WTC11 (cell line): Measurements from ENCODE around the gene UNC13C. TPM values are rescaled to one million over a fixed set of nuclear protein-coding genes. Genes with fewer than 3 reads are reported as not detected.

Experiments used
- ATAC-seq: fragments of 200-7000 bp; cut with Tn5 transposase; 2 replicates; pipeline ENCODE4 v1.10.0; 2021; ENCODE audit warnings: mild to moderate bottlenecking, moderate library complexity
- CTCF ChIA-PET: fragments of 300-600 bp; sonication (Branson Sonifier 250); formaldehyde crosslinking; loops from one replicate; lab custom pipeline; 2021; ENCODE audit warnings: antibody characterized with exemption; lab: Charles Lee
- POLR2A ChIA-PET: fragments of 350-600 bp; sonication (Branson Sonifier 250); formaldehyde crosslinking; loops from one replicate; lab custom pipeline; 2021; ENCODE audit warnings: antibody characterized with exemption; lab: Charles Lee
- DNase-seq: peaks from one replicate; pipeline ENCODE4 v3.0.0; 2021; ENCODE audit warnings: low spot score
- H3K27ac Mint-ChIP-seq: 2 replicates; pipeline ENCODE4 v1.8.0; 2021; ENCODE audit warnings: mixed read lengths
- H3K27me3 Mint-ChIP-seq: 2 replicates; pipeline ENCODE4 v1.8.0; 2021; ENCODE audit warnings: low read depth, mild to moderate bottlenecking, moderate library complexity, mixed read lengths
- H3K36me3 Mint-ChIP-seq: 2 replicates; pipeline ENCODE4 v1.8.0; 2021; ENCODE audit warnings: mixed read lengths
- H3K4me1 Mint-ChIP-seq: 2 replicates; pipeline ENCODE4 v1.8.0; 2022; ENCODE audit warnings: mixed read lengths
- H3K4me3 Mint-ChIP-seq: 2 replicates; pipeline ENCODE4 v1.8.0; 2021; ENCODE audit warnings: mild to moderate bottlenecking, moderate library complexity, mixed read lengths
- H3K9me3 Mint-ChIP-seq: 2 replicates; pipeline ENCODE4 v1.8.0; 2021; ENCODE audit warnings: mixed read lengths
- AFF4 ChIP-seq: sonication (generic); formaldehyde crosslinking; IDR thresholded peaks from 2 replicates; pipeline ENCODE4 v1.8.1; 2023; ENCODE audit warnings: mild to moderate bottlenecking, missing genetic modification reagents, borderline replicate concordance
- CDX4 ChIP-seq: fragments of 250-450 bp; sonication (Bioruptor Pico); IDR thresholded peaks from 2 replicates; pipeline ENCODE4 v1.9.0; 2021; ENCODE audit warnings: moderate library complexity, mild to moderate bottlenecking, inconsistent platforms, borderline replicate concordance
- CREM ChIP-seq: sonication (generic); formaldehyde crosslinking; IDR thresholded peaks from 2 replicates; pipeline ENCODE4 v1.8.1; 2022; ENCODE audit warnings: mild to moderate bottlenecking, missing genetic modification reagents, moderate library complexity
- CTCF ChIP-seq: fragments of 200-600 bp; IDR thresholded peaks from 2 replicates; pipeline ENCODE4 v1.8.0; 2022; ENCODE audit warnings: antibody characterized with exemption
- GABPB1 ChIP-seq: sonication (generic); formaldehyde crosslinking; IDR thresholded peaks from 2 replicates; pipeline ENCODE4 v1.8.1; 2023; ENCODE audit warnings: mild to moderate bottlenecking, missing genetic modification reagents
- MYBL2 ChIP-seq: sonication (generic); formaldehyde crosslinking; IDR thresholded peaks from 2 replicates; pipeline ENCODE4 v1.8.1; 2023; ENCODE audit warnings: mild to moderate bottlenecking, moderate library complexity, missing genetic modification reagents
- NFE2L1 ChIP-seq: sonication (generic); formaldehyde crosslinking; IDR thresholded peaks from 2 replicates; pipeline ENCODE4 v1.8.1; 2023; ENCODE audit warnings: missing genetic modification reagents
- NR2C2 ChIP-seq: sonication (generic); formaldehyde crosslinking; IDR thresholded peaks from 2 replicates; pipeline ENCODE4 v1.8.0; 2022; ENCODE audit warnings: mild to moderate bottlenecking, missing genetic modification reagents
- OVOL2 ChIP-seq: fragments of 250-450 bp; sonication (Bioruptor Pico); IDR thresholded peaks from 2 replicates; pipeline ENCODE4 v1.9.0; 2021; ENCODE audit warnings: mild to moderate bottlenecking, borderline replicate concordance
- PRRX2 ChIP-seq: fragments of 250-450 bp; sonication (Bioruptor Pico); IDR thresholded peaks from 2 replicates; pipeline ENCODE4 v1.8.0; 2021; ENCODE audit warnings: mild to moderate bottlenecking
- SMAD4 ChIP-seq: sonication (generic); formaldehyde crosslinking; IDR thresholded peaks from 2 replicates; pipeline ENCODE4 v1.8.0; 2022; ENCODE audit warnings: mild to moderate bottlenecking, missing genetic modification reagents
- TEAD4 ChIP-seq: sonication (generic); formaldehyde crosslinking; IDR thresholded peaks from 2 replicates; pipeline ENCODE4 v1.8.0; 2022; ENCODE audit warnings: mild to moderate bottlenecking, missing genetic modification reagents
- ZNF138 ChIP-seq: sonication (generic); formaldehyde crosslinking; conservative IDR thresholded peaks from 2 replicates; pipeline ENCODE4 v1.8.1; 2022; ENCODE audit warnings: mild to moderate bottlenecking, moderate library complexity, missing genetic modification reagents
- ZNF232 ChIP-seq: sonication (generic); formaldehyde crosslinking; IDR thresholded peaks from 2 replicates; pipeline ENCODE4 v1.8.0; 2022; ENCODE audit warnings: mild to moderate bottlenecking, missing genetic modification reagents
- ZNF671 ChIP-seq: fragments of 250-450 bp; sonication (Bioruptor Pico); IDR thresholded peaks from 2 replicates; pipeline ENCODE4 v1.8.0; 2021; ENCODE audit warnings: mild to moderate bottlenecking
- total RNA-seq: library from RNA; stranded (reverse); gene quantifications from 3 replicates; pipeline ENCODE4 v1.2.3, GENCODE V29; 2021
- TF ChIP-seq, protein P1 (sequence below): sonication (generic); formaldehyde crosslinking; IDR thresholded peaks from 2 replicates; pipeline ENCODE4 v1.8.1; 2023; ENCODE audit warnings: mild to moderate bottlenecking, missing genetic modification reagents, moderate library complexity
- TF ChIP-seq, protein P2 (sequence below): sonication (generic); formaldehyde crosslinking; conservative IDR thresholded peaks from 2 replicates; pipeline ENCODE4 v1.8.1; 2022; ENCODE audit warnings: mild to moderate bottlenecking, missing genetic modification reagents
- TF ChIP-seq, protein P3 (sequence below): fragments of 250-450 bp; sonication (Bioruptor Pico); IDR thresholded peaks from 2 replicates; pipeline ENCODE4 v1.8.0; 2021; ENCODE audit warnings: mild to moderate bottlenecking

The UNC13C gene
- total RNA-seq, 1 experiment from 2014 or later = 0.07 TPM

DNA sequence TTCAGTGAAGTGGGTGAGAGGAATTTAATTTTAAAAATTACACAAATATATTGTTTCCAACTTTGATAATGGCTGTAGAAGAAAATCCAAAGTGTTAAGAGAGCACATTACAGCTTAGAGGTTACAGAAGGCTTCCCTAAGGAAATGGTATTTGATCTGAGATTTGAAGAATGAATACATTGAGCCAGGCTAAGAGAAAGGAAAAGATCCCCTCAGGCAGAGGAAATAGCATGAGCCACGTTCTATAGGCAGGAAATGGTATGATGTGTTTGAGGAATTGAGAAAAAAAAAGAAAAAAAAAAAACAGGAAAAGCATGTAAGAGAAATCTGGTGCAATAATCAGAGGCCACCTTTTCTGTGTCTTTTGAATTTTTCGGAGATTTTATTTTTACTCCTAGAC is 48.6 kb downstream of the UNC13C start:
- Mint-ChIP-seq H3K36me3 (no peaks in the 10 kb centered on the region; the same call in 1 of the 2 replicates), H3K9me3 (peaks cover 11% of the 10 kb centered on the region), H3K27me3 (no peaks in the 10 kb centered on the region), H3K4me1 (peaks cover 7% of the 10 kb centered on the region), H3K4me3 (no peak overlapping the region), H3K27ac (no peak overlapping the region)
- POLR2A ChIA-PET = no interaction called here
- TF ChIP-seq CREM (CRISPR knock-in tag) (no peak), OVOL2 (CRISPR knock-in tag) (no peak), ZNF232 (no peak), NFE2L1 (CRISPR knock-in tag) (no peak), PRRX2 (CRISPR knock-in tag) (no peak), CDX4 (CRISPR knock-in tag) (no peak), AFF4 (CRISPR knock-in tag) (no peak), SMAD4 (no peak), ZNF138 (no peak), TEAD4 (CRISPR knock-in tag) (no peak), NR2C2 (CRISPR knock-in tag) (no peak), MYBL2 (CRISPR knock-in tag) (no peak), ZNF671 (CRISPR knock-in tag) (no peak)
- TF ChIP-seq, protein P1, sequence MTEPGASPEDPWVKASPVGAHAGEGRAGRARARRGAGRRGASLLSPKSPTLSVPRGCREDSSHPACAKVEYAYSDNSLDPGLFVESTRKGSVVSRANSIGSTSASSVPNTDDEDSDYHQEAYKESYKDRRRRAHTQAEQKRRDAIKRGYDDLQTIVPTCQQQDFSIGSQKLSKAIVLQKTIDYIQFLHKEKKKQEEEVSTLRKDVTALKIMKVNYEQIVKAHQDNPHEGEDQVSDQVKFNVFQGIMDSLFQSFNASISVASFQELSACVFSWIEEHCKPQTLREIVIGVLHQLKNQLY (CRISPR knock-in tag) = no peak
- TF ChIP-seq, protein P2, sequence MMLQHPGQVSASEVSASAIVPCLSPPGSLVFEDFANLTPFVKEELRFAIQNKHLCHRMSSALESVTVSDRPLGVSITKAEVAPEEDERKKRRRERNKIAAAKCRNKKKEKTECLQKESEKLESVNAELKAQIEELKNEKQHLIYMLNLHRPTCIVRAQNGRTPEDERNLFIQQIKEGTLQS (CRISPR knock-in tag) = no peak
- DNase-seq (no peak), ATAC-seq (no peak)
- CTCF ChIA-PET = no interaction called here

DNA sequence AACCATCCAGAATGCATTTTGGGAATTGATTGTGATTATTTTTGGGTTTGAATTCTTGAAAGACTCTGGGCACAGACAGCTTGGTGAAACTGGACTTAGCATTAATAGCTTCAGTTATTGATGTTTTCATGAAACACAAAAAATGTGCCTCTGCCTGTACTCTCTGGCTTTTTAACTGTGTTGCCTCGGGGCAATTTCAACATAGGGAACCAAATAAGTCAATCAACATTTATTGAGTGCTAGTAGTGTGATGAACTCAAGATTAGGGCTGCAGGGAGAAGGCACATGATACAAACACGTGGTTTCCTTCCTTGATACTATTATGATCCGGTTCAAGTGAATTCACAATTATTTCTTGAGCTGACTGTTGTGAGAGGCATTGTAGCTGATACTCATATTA is 50.8 kb downstream of the UNC13C start:
- Mint-ChIP-seq H3K4me3 (no peak overlapping the region), H3K27ac (no peak overlapping the region), H3K36me3 (no peaks in the 10 kb centered on the region; the same call in 1 of the 2 replicates), H3K4me1 (peaks cover 8% of the 10 kb centered on the region), H3K27me3 (no peaks in the 10 kb centered on the region), H3K9me3 (peaks cover 7% of the 10 kb centered on the region)
- ChIA-PET CTCF (interaction anchor here (0.7 to 1.0 kb wide), 2 partner anchors 51 to 54 kb away, joined by 3 read pairs; partner anchors contain the start of gene UNC13C), POLR2A (interaction anchor here (0.6 to 0.7 kb wide), 2 partner anchors 607 to 1107 kb away, joined by 3 to 8 read pairs; no protein-coding TSS in a partner anchor)
- ATAC-seq = no peak
- TF ChIP-seq CTCF = no peak
- TF ChIP-seq, protein P3, sequence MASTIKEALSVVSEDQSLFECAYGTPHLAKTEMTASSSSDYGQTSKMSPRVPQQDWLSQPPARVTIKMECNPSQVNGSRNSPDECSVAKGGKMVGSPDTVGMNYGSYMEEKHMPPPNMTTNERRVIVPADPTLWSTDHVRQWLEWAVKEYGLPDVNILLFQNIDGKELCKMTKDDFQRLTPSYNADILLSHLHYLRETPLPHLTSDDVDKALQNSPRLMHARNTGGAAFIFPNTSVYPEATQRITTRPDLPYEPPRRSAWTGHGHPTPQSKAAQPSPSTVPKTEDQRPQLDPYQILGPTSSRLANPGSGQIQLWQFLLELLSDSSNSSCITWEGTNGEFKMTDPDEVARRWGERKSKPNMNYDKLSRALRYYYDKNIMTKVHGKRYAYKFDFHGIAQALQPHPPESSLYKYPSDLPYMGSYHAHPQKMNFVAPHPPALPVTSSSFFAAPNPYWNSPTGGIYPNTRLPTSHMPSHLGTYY (CRISPR knock-in tag) = no peak
- TF ChIP-seq MYBL2 (CRISPR knock-in tag) = no peak
- no peak for TF ChIP-seq GABPB1 (CRISPR knock-in tag)
- DNase-seq = no peak
